Loucy (cell line): ENCODE measurements around the gene UBASH3A.

ENCODE experiments used
- H2AFZ ChIP-seq: fragments of 200-600 bp; sonication (generic); 2 replicates; pipeline ENCODE4 v1.6.0; 2016; ENCODE audit warnings: antibody characterized with exemption, mild to moderate bottlenecking, low read length, moderate library complexity
- H3F3A ChIP-seq: fragments of 200-600 bp; 2 replicates; pipeline ENCODE4 v1.6.0; 2016; ENCODE audit warnings: antibody characterized with exemption, low read depth, mild to moderate bottlenecking
- H3K27me3 ChIP-seq: fragments of 200-600 bp; sonication (generic); 2 replicates; pipeline ENCODE4 v1.6.1; 2014; ENCODE audit warnings: low read length, mild to moderate bottlenecking; ENCODE audit not compliant: insufficient read depth, poor library complexity, severe bottlenecking
- H3K36me3 ChIP-seq: fragments of 200-600 bp; sonication (generic); 2 replicates; pipeline ENCODE4 v1.6.1; 2016; ENCODE audit warnings: low read length; ENCODE audit not compliant: insufficient read depth
- H3K4me1 ChIP-seq: fragments of 200-600 bp; sonication (generic); 2 replicates; pipeline ENCODE4 v1.5.1; 2014; ENCODE audit warnings: low read length, mild to moderate bottlenecking; ENCODE audit not compliant: insufficient read depth, poor library complexity, severe bottlenecking
- H3K4me2 ChIP-seq: fragments of 200-600 bp; sonication (generic); 2 replicates; pipeline ENCODE4 v1.6.0; 2014; ENCODE audit warnings: antibody characterized with exemption, low read length, low read depth, mild to moderate bottlenecking; ENCODE audit not compliant: poor library complexity, severe bottlenecking
- H3K4me3 ChIP-seq: fragments of 200-600 bp; sonication (generic); 2 replicates; pipeline ENCODE4 v1.5.1; 2014; ENCODE audit warnings: low read length, mild to moderate bottlenecking, mixed read lengths; ENCODE audit not compliant: poor library complexity, severe bottlenecking
- H3K79me2 ChIP-seq: fragments of 200-600 bp; sonication (generic); 2 replicates; pipeline ENCODE4 v1.6.1; 2014; ENCODE audit warnings: low read length; ENCODE audit not compliant: insufficient read depth
- H3K9ac ChIP-seq: fragments of 200-600 bp; sonication (generic); 2 replicates; pipeline ENCODE4 v1.6.0; 2014; ENCODE audit warnings: mild to moderate bottlenecking, low read depth, low read length, moderate library complexity; ENCODE audit not compliant: poor library complexity, severe bottlenecking
- H3K9me2 ChIP-seq: fragments of 200-600 bp; sonication (generic); replicated peaks from 2 replicates; pipeline ENCODE4 v1.6.1; 2016; ENCODE audit warnings: low read depth, low read length, mixed read lengths
- H3K9me3 ChIP-seq: fragments of 200-600 bp; sonication (generic); 2 replicates; pipeline ENCODE4 v1.6.1; 2014; ENCODE audit warnings: mild to moderate bottlenecking, antibody characterized with exemption, low read length, low read depth; ENCODE audit not compliant: insufficient read depth
- H4K20me1 ChIP-seq: fragments of 200-600 bp; sonication (generic); 2 replicates; pipeline ENCODE4 v1.6.0; 2014; ENCODE audit warnings: antibody characterized with exemption, low read length, mild to moderate bottlenecking; ENCODE audit not compliant: insufficient read depth, poor library complexity, severe bottlenecking
- EZH2phosphoT487 ChIP-seq: fragments of 200-600 bp; IDR thresholded peaks from 2 replicates; pipeline ENCODE4 v1.6.1; 2018; ENCODE audit warnings: antibody characterized with exemption, mild to moderate bottlenecking, moderate library complexity, borderline replicate concordance
- TF ChIP-seq, protein P1 (sequence below): fragments of 200-600 bp; sonication (generic); conservative IDR thresholded peaks from 2 replicates; pipeline ENCODE4 v1.5.1; 2014; ENCODE audit warnings: mild to moderate bottlenecking, antibody characterized with exemption, low read length

UBASH3A gene

DNA sequence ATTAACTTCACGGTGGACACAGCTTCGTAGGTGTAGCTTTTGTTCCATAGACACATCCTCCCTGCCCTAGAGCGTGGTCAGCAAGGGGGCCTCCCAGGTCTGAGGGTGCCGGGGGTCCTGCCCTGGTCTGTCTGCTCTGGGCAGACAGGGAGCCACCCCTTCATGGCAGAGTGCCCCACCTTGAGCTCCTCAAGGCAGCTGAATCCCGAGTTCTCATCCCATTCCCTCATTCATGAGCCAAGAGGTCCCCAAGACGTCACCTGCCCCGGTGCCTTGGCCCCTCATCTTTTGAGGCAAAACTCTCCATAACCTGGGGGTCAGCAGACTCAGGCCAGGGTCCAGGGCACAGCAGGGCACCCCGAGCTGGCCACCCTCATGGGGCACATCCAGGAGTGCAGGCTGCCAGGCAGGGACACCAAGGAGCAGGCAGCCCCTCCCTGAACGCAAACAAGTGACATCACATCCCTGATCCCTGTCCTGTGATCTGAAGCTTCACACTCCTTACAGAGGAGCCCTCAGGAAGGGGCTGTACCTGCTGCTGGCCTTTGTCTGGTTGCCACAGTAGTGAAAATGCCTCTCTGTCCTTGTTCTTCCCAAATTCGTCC is 23.3 kb downstream of the UBASH3A start:
- no peaks in the 10 kb centered on the region for H3K9me2 ChIP-seq
- H3F3A ChIP-seq = peaks cover 24% of the 10 kb centered on the region
- H3K4me1 ChIP-seq = peaks cover 59% of the 10 kb centered on the region
- no peaks in the 10 kb centered on the region for H3K27me3 ChIP-seq
- H3K4me3 ChIP-seq = no peak overlapping the region
- no peaks in the 10 kb centered on the region for H4K20me1 ChIP-seq
- 0 out of 2 replicates have a peak, but pooled peaks cover 5% of the 10 kb centered on the region for H3K79me2 ChIP-seq
- peak overlapping the region; percentile 67 for H3K9ac ChIP-seq
- H3K36me3 ChIP-seq = peaks cover 2% of the 10 kb centered on the region; the same call in 1 of the 2 replicates
- no peak overlapping the region for H2AFZ ChIP-seq
- H3K4me2 ChIP-seq = peak overlapping the region; percentile 91
- H3K9me3 ChIP-seq = 0 out of 2 replicates have a peak, but pooled peaks cover under 1% of the 10 kb centered on the region
- TF ChIP-seq, protein P1, sequence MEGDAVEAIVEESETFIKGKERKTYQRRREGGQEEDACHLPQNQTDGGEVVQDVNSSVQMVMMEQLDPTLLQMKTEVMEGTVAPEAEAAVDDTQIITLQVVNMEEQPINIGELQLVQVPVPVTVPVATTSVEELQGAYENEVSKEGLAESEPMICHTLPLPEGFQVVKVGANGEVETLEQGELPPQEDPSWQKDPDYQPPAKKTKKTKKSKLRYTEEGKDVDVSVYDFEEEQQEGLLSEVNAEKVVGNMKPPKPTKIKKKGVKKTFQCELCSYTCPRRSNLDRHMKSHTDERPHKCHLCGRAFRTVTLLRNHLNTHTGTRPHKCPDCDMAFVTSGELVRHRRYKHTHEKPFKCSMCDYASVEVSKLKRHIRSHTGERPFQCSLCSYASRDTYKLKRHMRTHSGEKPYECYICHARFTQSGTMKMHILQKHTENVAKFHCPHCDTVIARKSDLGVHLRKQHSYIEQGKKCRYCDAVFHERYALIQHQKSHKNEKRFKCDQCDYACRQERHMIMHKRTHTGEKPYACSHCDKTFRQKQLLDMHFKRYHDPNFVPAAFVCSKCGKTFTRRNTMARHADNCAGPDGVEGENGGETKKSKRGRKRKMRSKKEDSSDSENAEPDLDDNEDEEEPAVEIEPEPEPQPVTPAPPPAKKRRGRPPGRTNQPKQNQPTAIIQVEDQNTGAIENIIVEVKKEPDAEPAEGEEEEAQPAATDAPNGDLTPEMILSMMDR = no peak
- no peak for TF ChIP-seq EZH2phosphoT487

DNA sequence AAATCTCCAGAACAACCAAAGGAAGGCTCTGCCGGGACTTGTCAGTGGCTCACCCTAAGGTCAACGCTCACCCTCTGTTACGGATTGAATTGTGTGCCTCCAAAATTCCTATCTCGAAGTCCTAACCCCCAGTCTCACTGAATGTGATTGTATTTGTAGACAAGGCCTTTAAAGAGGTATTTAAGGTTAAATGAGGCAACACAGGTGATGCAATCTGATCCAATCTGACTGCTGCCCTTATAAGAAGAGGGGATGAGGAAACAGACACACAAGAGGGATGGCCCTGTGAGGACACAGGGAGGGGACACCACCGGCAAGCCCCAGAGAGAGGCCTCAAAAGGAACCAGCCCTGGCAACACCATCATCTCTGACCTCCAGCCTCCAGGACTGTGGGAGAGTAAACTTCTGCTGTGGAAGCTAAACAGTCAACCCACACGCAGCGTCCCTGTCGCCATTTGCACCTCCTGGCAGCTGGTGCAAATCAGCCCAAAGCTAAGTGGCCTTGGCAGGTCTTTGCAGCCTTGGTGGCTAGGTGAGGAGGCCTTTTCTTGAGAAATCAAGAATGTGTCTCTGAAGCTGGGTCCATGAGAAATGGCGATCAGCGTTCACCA is 24.2 kb downstream of the UBASH3A start:
- H3K4me2 ChIP-seq = no peak overlapping the region
- 0 out of 2 replicates have a peak, but pooled peaks cover 5% of the 10 kb centered on the region for H3K79me2 ChIP-seq
- peaks cover 9% of the 10 kb centered on the region for H3K9me3 ChIP-seq
- no peak overlapping the region for H3K4me3 ChIP-seq
- H3K4me1 ChIP-seq = peaks cover 49% of the 10 kb centered on the region
- H4K20me1 ChIP-seq = no peaks in the 10 kb centered on the region
- H3K27me3 ChIP-seq = no peaks in the 10 kb centered on the region
- H3K9ac ChIP-seq = no peak overlapping the region
- H3F3A ChIP-seq = peaks cover 24% of the 10 kb centered on the region
- no peak for TF ChIP-seq EZH2phosphoT487
- TF ChIP-seq, protein P1 = no peak
- no peak overlapping the region for H2AFZ ChIP-seq
- peaks cover 11% of the 10 kb centered on the region; the same call in 1 of the 2 replicates for H3K36me3 ChIP-seq
- no peaks in the 10 kb centered on the region for H3K9me2 ChIP-seq

DNA sequence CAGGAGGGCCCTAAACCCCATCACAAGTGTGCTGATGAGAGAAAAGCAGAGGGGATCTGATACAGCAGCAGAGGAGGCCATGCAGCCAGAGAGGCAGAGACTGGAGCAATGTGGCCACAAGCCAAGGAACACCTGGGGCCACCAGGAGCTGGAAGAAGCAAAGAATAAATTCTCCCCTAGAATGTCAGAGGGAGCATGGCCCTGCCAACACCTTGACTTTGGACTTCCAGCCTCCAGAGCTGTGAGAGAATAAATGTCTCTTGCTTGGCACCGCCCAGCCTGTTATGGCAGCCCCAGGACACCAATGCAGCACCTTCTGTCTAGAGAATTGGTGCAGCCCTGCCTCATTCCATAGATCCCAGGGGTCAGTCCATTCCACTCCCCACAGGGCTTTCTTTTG is 25.3 kb downstream of the UBASH3A start:
- Histone ChIP-seq H3K36me3 (peaks cover 16% of the 10 kb centered on the region; the same call in 1 of the 2 replicates), H3K4me3 (no peak overlapping the region), H3K27me3 (no peaks in the 10 kb centered on the region), H2AFZ (no peak overlapping the region), H3K9me2 (no peaks in the 10 kb centered on the region), H3K79me2 (0 out of 2 replicates have a peak, but pooled peaks cover 5% of the 10 kb centered on the region), H3K9me3 (peaks cover 13% of the 10 kb centered on the region), H4K20me1 (no peaks in the 10 kb centered on the region), H3K4me2 (no peak overlapping the region), H3K4me1 (peaks cover 38% of the 10 kb centered on the region), H3F3A (peaks cover 18% of the 10 kb centered on the region), H3K9ac (no peak overlapping the region)
- TF ChIP-seq, protein P1 = no peak
- no peak for TF ChIP-seq EZH2phosphoT487
